Activated B cell treated with CpG ODN at 0.5 μM for 24 hours (primary cell): ENCODE results near the gene SIDT2. TPM values are rescaled to one million over a fixed set of nuclear protein-coding genes. Genes with fewer than 3 reads are reported as not detected.

Experiments used
- ATAC-seq: fragments of 200-7000 bp; cut with Tn5 transposase; one replicate; pipeline ENCODE4 v1.10.0; 2021; ENCODE audit warnings: low read depth, mild to moderate bottlenecking, moderate library complexity
- CTCF ChIA-PET: fragments of 350-600 bp; sonication (Branson Sonifier 250); formaldehyde crosslinking; loops from one replicate; lab custom pipeline; 2021; ENCODE audit warnings: antibody characterized with exemption; lab: Charles Lee
- POLR2A ChIA-PET: fragments of 350-600 bp; sonication (Branson Sonifier 250); formaldehyde crosslinking; loops from one replicate; lab custom pipeline; 2021; ENCODE audit warnings: antibody characterized with exemption; lab: Charles Lee
- DNase-seq: peaks from one replicate; pipeline ENCODE4 v3.0.0; 2022
- H3K27ac Mint-ChIP-seq: one replicate; pipeline ENCODE4 v1.8.0; 2020; ENCODE audit warnings: mixed read lengths
- H3K27me3 Mint-ChIP-seq: one replicate; pipeline ENCODE4 v1.8.0; 2021; ENCODE audit warnings: mixed read lengths
- H3K36me3 Mint-ChIP-seq: one replicate; pipeline ENCODE4 v1.8.0; 2021; ENCODE audit warnings: low read depth, mixed read lengths
- H3K4me1 Mint-ChIP-seq: one replicate; pipeline ENCODE4 v1.8.0; 2021; ENCODE audit warnings: mixed read lengths
- H3K4me3 Mint-ChIP-seq: one replicate; pipeline ENCODE4 v1.8.0; 2020; ENCODE audit warnings: mild to moderate bottlenecking, mixed read lengths
- H3K9me3 Mint-ChIP-seq: one replicate; pipeline ENCODE4 v1.8.0; 2020; ENCODE audit warnings: mixed read lengths
- intact Hi-C: fragments of 100-400 bp; cut with micrococcal nuclease; formaldehyde crosslinking; loops from one replicate; pipeline ENCODE4 v1.15.1; 2024
- total RNA-seq: library from RNA; stranded (reverse); gene quantifications from 2 replicates; pipeline ENCODE4 v1.2.3, GENCODE V29; 2022
- TF ChIP-seq, protein P1 (sequence below): fragments of 200-600 bp; IDR thresholded peaks from one replicate; pipeline ENCODE4 v1.8.0; 2022; ENCODE audit warnings: antibody characterized with exemption, mild to moderate bottlenecking

SIDT2 gene
- total RNA-seq, 1 donor from 2014 or later: 115 TPM

GRCh38 chr11:117160826-117161225, 17.7 kb upstream of the SIDT2 start:
- H3K36me3 Mint-ChIP-seq: peaks cover 80% of the 10 kb centered on the region
- DNase-seq (no peak), ATAC-seq (no peak)
- H3K4me3 Mint-ChIP-seq: no peak overlapping the region
- peaks cover 16% of the 10 kb centered on the region for H3K4me1 Mint-ChIP-seq
- intact Hi-C loops: no loop called here
- POLR2A ChIA-PET: interaction anchor here (0.6 kb wide), 2 partner anchors 12 to 1841 kb away, joined by 4 read pairs; no protein-coding TSS in a partner anchor
- TF ChIP-seq, protein P1, sequence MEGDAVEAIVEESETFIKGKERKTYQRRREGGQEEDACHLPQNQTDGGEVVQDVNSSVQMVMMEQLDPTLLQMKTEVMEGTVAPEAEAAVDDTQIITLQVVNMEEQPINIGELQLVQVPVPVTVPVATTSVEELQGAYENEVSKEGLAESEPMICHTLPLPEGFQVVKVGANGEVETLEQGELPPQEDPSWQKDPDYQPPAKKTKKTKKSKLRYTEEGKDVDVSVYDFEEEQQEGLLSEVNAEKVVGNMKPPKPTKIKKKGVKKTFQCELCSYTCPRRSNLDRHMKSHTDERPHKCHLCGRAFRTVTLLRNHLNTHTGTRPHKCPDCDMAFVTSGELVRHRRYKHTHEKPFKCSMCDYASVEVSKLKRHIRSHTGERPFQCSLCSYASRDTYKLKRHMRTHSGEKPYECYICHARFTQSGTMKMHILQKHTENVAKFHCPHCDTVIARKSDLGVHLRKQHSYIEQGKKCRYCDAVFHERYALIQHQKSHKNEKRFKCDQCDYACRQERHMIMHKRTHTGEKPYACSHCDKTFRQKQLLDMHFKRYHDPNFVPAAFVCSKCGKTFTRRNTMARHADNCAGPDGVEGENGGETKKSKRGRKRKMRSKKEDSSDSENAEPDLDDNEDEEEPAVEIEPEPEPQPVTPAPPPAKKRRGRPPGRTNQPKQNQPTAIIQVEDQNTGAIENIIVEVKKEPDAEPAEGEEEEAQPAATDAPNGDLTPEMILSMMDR: no peak
- no peaks in the 10 kb centered on the region for H3K27me3 Mint-ChIP-seq
- H3K9me3 Mint-ChIP-seq: no peaks in the 10 kb centered on the region
- CTCF ChIA-PET: interaction anchor here (0.9 to 1.5 kb wide), 2 partner anchors 66 to 68 kb away, joined by 3 to 4 read pairs; no protein-coding TSS in a partner anchor
- no peak overlapping the region for H3K27ac Mint-ChIP-seq

GRCh38 chr11:117166491-117166890, 12.1 kb upstream of the SIDT2 start:
- H3K27me3 Mint-ChIP-seq: no peaks in the 10 kb centered on the region
- H3K36me3 Mint-ChIP-seq: peaks cover 90% of the 10 kb centered on the region
- POLR2A ChIA-PET: interaction anchor here (1.0 kb wide), 1 partner anchor 22 kb away, joined by 3 read pairs; the partner anchor contains the start of gene PAFAH1B2
- no peak overlapping the region for H3K4me3 Mint-ChIP-seq
- CTCF ChIA-PET: interaction anchor here (2.3 kb wide), 2 partner anchors 13 to 60 kb away, joined by 6 to 9 read pairs; partner anchors contain the start of gene SIDT2
- DNase-seq (no peak), ATAC-seq (no peak)
- intact Hi-C loops: no loop called here
- TF ChIP-seq, protein P1: no peak
- no peaks in the 10 kb centered on the region for H3K9me3 Mint-ChIP-seq
- H3K4me1 Mint-ChIP-seq: no peaks in the 10 kb centered on the region
- no peak overlapping the region for H3K27ac Mint-ChIP-seq

DNA sequence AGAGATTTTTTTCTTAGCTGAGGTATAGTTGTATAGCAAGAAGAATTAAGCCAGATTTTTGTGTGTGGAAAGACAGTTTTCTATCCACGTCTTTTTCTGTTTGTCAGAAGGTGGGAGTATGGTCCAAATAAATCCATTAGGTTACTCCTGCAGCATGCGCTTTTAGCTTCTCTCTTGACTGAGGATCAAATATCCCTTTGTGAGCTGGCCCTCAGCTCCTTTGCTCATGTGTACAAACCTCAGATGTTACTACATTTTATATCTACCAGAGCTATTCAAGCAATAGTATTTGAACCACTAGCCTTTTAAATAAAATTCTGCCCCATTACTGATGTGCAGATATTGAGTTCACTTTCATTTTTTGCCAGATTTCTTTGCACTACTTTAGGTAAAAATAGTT, 8.8 kb upstream of the SIDT2 start:
- Mint-ChIP-seq H3K27ac (no peak overlapping the region), H3K4me1 (peaks cover 4% of the 10 kb centered on the region), H3K36me3 (peaks cover 66% of the 10 kb centered on the region), H3K9me3 (no peaks in the 10 kb centered on the region), H3K4me3 (no peak overlapping the region), H3K27me3 (no peaks in the 10 kb centered on the region)
- TF ChIP-seq, protein P1: no peak
- DNase-seq (no peak), ATAC-seq (no peak)
- CTCF ChIA-PET: no interaction called here
- intact Hi-C loops: no loop called here
- POLR2A ChIA-PET: interaction anchor here (1.7 kb wide), 1 partner anchor 9 kb away, joined by 11 read pairs; the partner anchor contains the start of gene SIDT2

- Mint-ChIP-seq H3K27ac (no peak overlapping the region), H3K36me3 (peaks cover 63% of the 10 kb centered on the region), H3K9me3 (no peaks in the 10 kb centered on the region), H3K4me1 (peaks cover 4% of the 10 kb centered on the region), H3K4me3 (no peak overlapping the region), H3K27me3 (no peaks in the 10 kb centered on the region)
- no peak for DNase-seq
- no peak for ATAC-seq
- TF ChIP-seq, protein P1: no peak
- ChIA-PET POLR2A (interaction anchor here (1.7 kb wide), 1 partner anchor 8 kb away, joined by 11 read pairs; the partner anchor contains the start of gene SIDT2), CTCF (no interaction called here)
- intact Hi-C loops: no loop called here
These were observed 8.3 kb upstream of the SIDT2 start for GRCh38 chr11:117170210-117170609.

- POLR2A ChIA-PET: interaction anchor here (0.7 kb wide), 1 partner anchor 182 kb away, joined by 4 read pairs; no protein-coding TSS in a partner anchor
- ATAC-seq (no peak), DNase-seq (no peak)
- no peak overlapping the region for H3K4me3 Mint-ChIP-seq
- H3K27ac Mint-ChIP-seq: no peak overlapping the region
- H3K36me3 Mint-ChIP-seq: peaks cover 56% of the 10 kb centered on the region
- CTCF ChIA-PET: no interaction called here
- peaks cover 4% of the 10 kb centered on the region for H3K4me1 Mint-ChIP-seq
- no peaks in the 10 kb centered on the region for H3K9me3 Mint-ChIP-seq
- intact Hi-C loops: no loop called here
- no peaks in the 10 kb centered on the region for H3K27me3 Mint-ChIP-seq
- TF ChIP-seq, protein P1: no peak
These were observed 7.5 kb upstream of the SIDT2 start for GRCh38 chr11:117171007-117171403.
